ENCODE results near the gene OIT3. TPM values are rescaled to one million over a fixed set of nuclear protein-coding genes. Genes with fewer than 3 reads are reported as not detected.

Gene OIT3
- total RNA-seq, 1 experiment from 2014 or later: not detected

DNA sequence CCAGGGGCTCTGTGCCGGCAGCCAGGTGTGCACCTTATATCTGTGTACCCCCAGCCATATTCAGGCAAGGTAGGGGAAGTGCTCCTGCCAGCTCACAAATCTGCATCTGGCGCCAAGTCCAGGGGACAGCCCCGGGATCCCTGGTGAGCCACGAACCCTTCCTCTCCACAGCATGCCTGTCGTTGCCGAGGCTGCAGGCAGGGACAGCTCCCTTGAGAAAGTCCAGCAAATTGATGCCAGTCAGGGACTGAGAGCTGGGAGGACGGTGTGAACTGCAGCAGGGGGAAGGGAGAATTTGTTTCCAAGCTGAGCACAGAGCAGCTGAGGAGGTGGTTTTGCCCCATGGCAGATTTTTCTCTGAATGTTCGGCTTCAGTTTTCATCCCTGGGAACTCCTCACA, 60.1 kb downstream of the OIT3 start:
- BruUV-seq (replicated peaks): no TSS peak
- peak overlapping the region; percentile 54 for H3K4me3 ChIP-seq (ENCODE audit: low read depth, low read length)
- DNase-seq: peak; percentile 27 to 44
- TF ChIP-seq, protein P1, sequence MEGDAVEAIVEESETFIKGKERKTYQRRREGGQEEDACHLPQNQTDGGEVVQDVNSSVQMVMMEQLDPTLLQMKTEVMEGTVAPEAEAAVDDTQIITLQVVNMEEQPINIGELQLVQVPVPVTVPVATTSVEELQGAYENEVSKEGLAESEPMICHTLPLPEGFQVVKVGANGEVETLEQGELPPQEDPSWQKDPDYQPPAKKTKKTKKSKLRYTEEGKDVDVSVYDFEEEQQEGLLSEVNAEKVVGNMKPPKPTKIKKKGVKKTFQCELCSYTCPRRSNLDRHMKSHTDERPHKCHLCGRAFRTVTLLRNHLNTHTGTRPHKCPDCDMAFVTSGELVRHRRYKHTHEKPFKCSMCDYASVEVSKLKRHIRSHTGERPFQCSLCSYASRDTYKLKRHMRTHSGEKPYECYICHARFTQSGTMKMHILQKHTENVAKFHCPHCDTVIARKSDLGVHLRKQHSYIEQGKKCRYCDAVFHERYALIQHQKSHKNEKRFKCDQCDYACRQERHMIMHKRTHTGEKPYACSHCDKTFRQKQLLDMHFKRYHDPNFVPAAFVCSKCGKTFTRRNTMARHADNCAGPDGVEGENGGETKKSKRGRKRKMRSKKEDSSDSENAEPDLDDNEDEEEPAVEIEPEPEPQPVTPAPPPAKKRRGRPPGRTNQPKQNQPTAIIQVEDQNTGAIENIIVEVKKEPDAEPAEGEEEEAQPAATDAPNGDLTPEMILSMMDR (IDR thresholded peaks at IDR 0.05; ENCODE audit: insufficient read depth in 1 of 2, low read depth in 1 of 2, low read length in 1 of 2, severe bottlenecking in 1 of 2, unreplicated experiment in 1 of 2): no peak
- no peaks in the 10 kb centered on the region for H3K9me3 Mint-ChIP-seq (ENCODE audit: unreplicated experiment)
- H3K36me3 Mint-ChIP-seq (ENCODE audit: insufficient read depth, unreplicated experiment): peaks cover 12% of the 10 kb centered on the region
- peaks cover 25% of the 10 kb centered on the region for H3K4me1 Mint-ChIP-seq (ENCODE audit: low read depth, unreplicated experiment)
- H3K27me3 ChIP-seq (replicated peaks; ENCODE audit: control insufficient read depth, insufficient read depth, low read length): no peaks in the 10 kb centered on the region
- H3K4me1 ChIP-seq: peaks cover 32% of the 10 kb centered on the region
- no peaks in the 10 kb centered on the region for H3K9me3 ChIP-seq
- intact Hi-C loops (cut with micrococcal nuclease; ENCODE audit: unreplicated experiment): no loop called here
- H3K27ac Mint-ChIP-seq (ENCODE audit: unreplicated experiment): peak overlapping the region; percentile 91
- no peaks in the 10 kb centered on the region for H3K27me3 Mint-ChIP-seq (ENCODE audit: insufficient read depth, unreplicated experiment)
- ChIA-PET CTCF (interaction anchor here (0.8 to 1.4 kb wide), 2 partner anchors 142 to 578 kb away, joined by 3 to 4 read pairs; no protein-coding TSS in a partner anchor), POLR2A (interaction anchor here (0.6 kb wide), 1 partner anchor 599 kb away, joined by 5 read pairs; no protein-coding TSS in a partner anchor)
- H3K4me3 Mint-ChIP-seq (ENCODE audit: unreplicated experiment): peak overlapping the region; percentile 88
- H3K36me3 ChIP-seq (ENCODE audit: control insufficient read depth, insufficient read depth, low read length): no peaks in the 10 kb centered on the region

DNA sequence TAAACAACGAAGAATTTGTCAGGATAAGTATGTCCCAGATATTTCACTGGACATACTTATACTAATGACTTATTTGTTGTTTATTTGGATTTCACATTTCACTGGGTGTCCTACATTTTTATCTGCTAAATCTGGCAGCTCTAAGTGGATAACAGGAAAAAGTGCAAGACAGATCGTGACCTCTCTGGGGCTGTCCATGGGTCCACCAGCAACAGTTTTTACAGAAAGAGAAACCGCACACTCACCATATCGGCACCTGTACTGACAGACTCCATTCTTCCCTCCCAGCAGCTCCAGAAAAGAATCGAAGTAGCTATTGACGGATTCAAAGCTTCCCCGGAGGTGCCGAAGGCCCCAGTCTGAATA, 60.7 kb downstream of the OIT3 start:
- Mint-ChIP-seq H3K4me3 (ENCODE audit: unreplicated experiment) (peak overlapping the region; percentile 88), H3K27ac (ENCODE audit: unreplicated experiment) (peak overlapping the region; percentile 91), H3K4me1 (ENCODE audit: low read depth, unreplicated experiment) (peaks cover 25% of the 10 kb centered on the region), H3K9me3 (ENCODE audit: unreplicated experiment) (no peaks in the 10 kb centered on the region), H3K36me3 (ENCODE audit: insufficient read depth, unreplicated experiment) (peaks cover 12% of the 10 kb centered on the region), H3K27me3 (ENCODE audit: insufficient read depth, unreplicated experiment) (no peaks in the 10 kb centered on the region)
- TSS peak; percentile 53 for BruUV-seq (replicated peaks)
- Histone ChIP-seq H3K4me3 (ENCODE audit: low read depth, low read length) (peak overlapping the region; percentile 54), H3K36me3 (ENCODE audit: control insufficient read depth, insufficient read depth, low read length) (no peaks in the 10 kb centered on the region), H3K9me3 (no peaks in the 10 kb centered on the region), H3K4me1 (peaks cover 32% of the 10 kb centered on the region), H3K27me3 (replicated peaks; ENCODE audit: control insufficient read depth, insufficient read depth, low read length) (no peaks in the 10 kb centered on the region)
- intact Hi-C loops (cut with micrococcal nuclease; ENCODE audit: unreplicated experiment): no loop called here
- no peak for DNase-seq
- CTCF ChIA-PET: interaction anchor here (0.6 to 1.4 kb wide), 4 partner anchors 107 to 578 kb away, joined by 3 to 5 read pairs (median 4); no protein-coding TSS in a partner anchor
- TF ChIP-seq, protein P1 (IDR thresholded peaks at IDR 0.05; ENCODE audit: insufficient read depth in 1 of 2, low read depth in 1 of 2, low read length in 1 of 2, severe bottlenecking in 1 of 2, unreplicated experiment in 1 of 2): no peak
- POLR2A ChIA-PET: interaction anchor here (0.5 to 1.2 kb wide), 6 partner anchors 46 to 599 kb away, joined by 3 to 7 read pairs (median 4); partner anchors contain the start of genes MCU, MICU1 and P4HA1

DNA sequence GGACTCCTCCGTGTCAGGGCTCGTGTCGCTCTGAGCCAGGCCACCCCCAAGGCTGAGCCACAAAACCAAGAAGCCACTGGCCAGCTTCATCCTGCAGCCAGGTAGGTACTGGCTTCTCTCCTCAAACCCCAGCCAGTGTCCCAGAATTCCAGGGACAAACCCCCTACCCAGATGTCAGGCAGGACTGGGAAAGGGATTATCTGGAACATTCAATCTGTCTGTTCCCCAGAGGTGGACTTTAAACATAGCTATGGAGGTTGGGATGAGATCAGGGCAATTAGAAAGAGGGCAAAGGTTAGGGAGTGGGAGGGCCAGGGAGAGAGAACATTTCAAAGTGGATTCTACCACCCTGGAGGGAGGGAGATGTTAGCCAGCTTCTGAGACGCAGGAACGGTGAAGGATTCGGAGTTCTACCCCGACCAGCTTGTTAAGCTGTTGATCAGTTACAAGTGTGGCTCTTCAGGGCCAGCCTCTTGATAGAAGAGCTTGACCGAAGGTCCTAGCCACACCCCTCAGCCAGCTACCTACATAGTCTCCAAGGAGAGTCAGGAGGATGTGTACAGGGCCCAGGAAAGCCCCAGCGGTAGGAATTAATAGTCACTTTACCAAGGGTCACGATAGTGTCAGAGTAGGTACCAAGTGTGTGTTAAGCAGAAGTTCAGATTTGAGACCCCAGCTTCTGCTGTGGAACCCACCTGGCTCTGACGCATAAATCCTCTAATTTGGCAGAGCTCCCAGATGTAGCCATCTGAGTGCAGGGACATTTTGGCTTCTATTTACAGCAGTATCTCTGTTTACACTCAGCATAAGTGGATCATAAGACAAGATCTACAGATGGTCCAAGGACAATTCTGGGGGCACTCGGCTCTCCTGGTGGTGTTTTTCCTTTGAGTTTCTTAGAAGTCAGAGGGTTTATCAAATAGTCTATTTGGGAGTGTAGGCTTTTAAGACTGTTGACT, 61.3 kb downstream of the OIT3 start, which contains the start of gene PLA2G12B:
Gene PLA2G12B (minus strand): TSS at position 211 of the 959 bp plus-strand sequence. CDS start 121 bp downstream, at position 90.
- ChIA-PET POLR2A (interaction anchor here (0.5 to 1.2 kb wide), 6 partner anchors 46 to 329 kb away, joined by 3 to 7 read pairs (median 4); partner anchors contain the start of genes DNAJC9, MCU, MICU1 and P4HA1), CTCF (interaction anchor here (0.5 to 1.4 kb wide), 6 partner anchors 44 to 498 kb away, joined by 3 to 6 read pairs (median 4); partner anchors contain the start of gene P4HA1)
- BruUV-seq (replicated peaks): no TSS peak
- intact Hi-C loops (cut with micrococcal nuclease; ENCODE audit: unreplicated experiment): no loop called here
- H3K9me3 Mint-ChIP-seq (ENCODE audit: unreplicated experiment): no peaks in the 10 kb centered on the region
- H3K36me3 Mint-ChIP-seq (ENCODE audit: insufficient read depth, unreplicated experiment): peaks cover 12% of the 10 kb centered on the region
- peak; percentile 83 to 93 for DNase-seq
- Histone ChIP-seq H3K9me3 (no peaks in the 10 kb centered on the region), H3K27me3 (replicated peaks; ENCODE audit: control insufficient read depth, insufficient read depth, low read length) (no peaks in the 10 kb centered on the region), H3K4me1 (peaks cover 32% of the 10 kb centered on the region), H3K36me3 (ENCODE audit: control insufficient read depth, insufficient read depth, low read length) (no peaks in the 10 kb centered on the region), H3K4me3 (ENCODE audit: low read depth, low read length) (peak within 1 kb of the TSS; percentile 54)
- TF ChIP-seq, protein P1 (IDR thresholded peaks at IDR 0.05; ENCODE audit: insufficient read depth in 1 of 2, low read depth in 1 of 2, low read length in 1 of 2, severe bottlenecking in 1 of 2, unreplicated experiment in 1 of 2): peak in 1 of 2 experiments; percentile 61
- H3K4me1 Mint-ChIP-seq (ENCODE audit: low read depth, unreplicated experiment): peaks cover 25% of the 10 kb centered on the region
- peak within 1 kb of the TSS; percentile 91 for H3K27ac Mint-ChIP-seq (ENCODE audit: unreplicated experiment)
- peak within 1 kb of the TSS; percentile 88 for H3K4me3 Mint-ChIP-seq (ENCODE audit: unreplicated experiment)
- no peaks in the 10 kb centered on the region for H3K27me3 Mint-ChIP-seq (ENCODE audit: insufficient read depth, unreplicated experiment)

All from Caco-2 (cell line).